ENCODE results near the gene SHKBP1. TPM values are rescaled to one million over a fixed set of nuclear protein-coding genes. Genes with fewer than 3 reads are reported as not detected.

The SHKBP1 gene
- total and polyA plus RNA-seq, 7 donors: 12.4 to 21.7 (median 17.2) TPM

- WGBS, 3 donors: 78 to 87% (median 81%) methylated on average over 7 of the region's 7 CpGs
- no peaks in the 10 kb centered on the region for H3K27me3 ChIP-seq (ENCODE audit: insufficient read depth in 3 of 3, low read length in 2 of 3)
- no peaks in the 10 kb centered on the region for H3K4me1 ChIP-seq
- no peak for TF ChIP-seq CTCF (IDR thresholded peaks at IDR 0.05)
- H3K4me3 ChIP-seq: no peak overlapping the region
- intact Hi-C loops (cut with DNase I): no loop called here
- no peaks in the 10 kb centered on the region for H3K9me3 ChIP-seq
- no peak for ATAC-seq
- no peak overlapping the region for H3K27ac ChIP-seq
- H3K36me3 ChIP-seq (ENCODE audit: insufficient read depth in 1 of 2, low read depth in 1 of 2): peaks cover 0 to 11% of the 10 kb centered on the region in 2 donors
- no peak for DNase-seq
Measured at GRCh38 chr19:40625406-40626120, 48.9 kb downstream of the SHKBP1 start.

GRCh38 chr19:40626918-40627317 is 50.2 kb downstream of the SHKBP1 start:
- Histone ChIP-seq H3K4me1 (no peaks in the 10 kb centered on the region), H3K27ac (no peak overlapping the region), H3K27me3 (ENCODE audit: insufficient read depth in 3 of 3, low read length in 2 of 3) (no peaks in the 10 kb centered on the region), H3K4me3 (no peak overlapping the region), H3K36me3 (ENCODE audit: insufficient read depth in 1 of 2, low read depth in 1 of 2) (peaks cover 0 to 4% of the 10 kb centered on the region in 2 donors), H3K9me3 (no peaks in the 10 kb centered on the region)
- ATAC-seq: no peak
- DNase-seq: no peak
- no peak for TF ChIP-seq CTCF (IDR thresholded peaks at IDR 0.05)
- 91 to 93% (median 93%) methylated on average over 21 to 24 of the region's 24 CpGs for WGBS, 3 donors
- intact Hi-C loops (cut with DNase I): no loop called here

DNA sequence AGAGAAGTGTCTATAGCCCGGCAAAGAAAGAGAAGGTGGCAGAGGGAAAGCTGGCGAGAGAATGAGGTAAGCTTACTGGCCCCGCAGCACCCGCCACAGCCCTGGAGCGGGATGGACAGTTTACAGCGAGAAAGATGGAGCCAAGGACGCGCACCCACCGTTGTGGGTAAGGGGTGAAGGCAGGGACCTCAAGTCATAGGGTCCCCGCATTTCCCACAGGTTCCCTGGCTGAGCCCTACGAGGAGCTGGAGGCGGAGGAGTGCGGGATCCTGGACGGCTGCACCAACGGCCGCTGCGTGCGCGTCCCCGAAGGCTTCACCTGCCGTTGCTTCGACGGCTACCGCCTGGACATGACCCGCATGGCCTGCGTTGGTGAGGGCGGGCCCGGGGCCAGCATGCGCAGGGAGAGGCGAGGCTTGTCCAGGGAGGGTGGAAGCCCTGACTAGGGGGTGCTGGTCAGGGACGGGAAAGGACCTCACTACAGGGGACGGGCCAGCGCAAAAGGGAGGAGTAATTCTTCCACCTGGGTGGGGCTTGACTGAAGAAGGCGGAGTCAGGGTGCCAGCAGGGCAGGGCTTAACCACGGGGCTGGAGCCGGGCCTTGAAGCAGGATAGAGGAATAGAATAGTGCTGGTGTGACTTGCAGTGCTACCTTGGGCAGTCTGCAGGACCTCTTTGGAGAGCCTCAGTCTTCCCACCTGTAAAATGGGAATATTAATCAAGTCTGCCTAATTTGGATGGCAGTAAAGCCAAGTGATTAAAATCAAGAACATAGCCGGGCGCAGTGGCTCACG is 51.0 kb downstream of the SHKBP1 start:
- Histone ChIP-seq H3K9me3 (no peaks in the 10 kb centered on the region), H3K36me3 (ENCODE audit: insufficient read depth in 1 of 2, low read depth in 1 of 2) (peaks cover 0 to 4% of the 10 kb centered on the region in 2 donors), H3K4me3 (no peak overlapping the region), H3K4me1 (no peaks in the 10 kb centered on the region), H3K27me3 (ENCODE audit: insufficient read depth in 3 of 3, low read length in 2 of 3) (no peaks in the 10 kb centered on the region), H3K27ac (no peak overlapping the region)
- no peak for ATAC-seq
- WGBS, 3 donors: 90 to 92% (median 90%) methylated on average over 39 of the region's 39 CpGs
- intact Hi-C loops (cut with DNase I): no loop called here
- no peak for DNase-seq
- TF ChIP-seq CTCF (IDR thresholded peaks at IDR 0.05): no peak

- intact Hi-C loops (cut with DNase I): no loop called here
- H3K9me3 ChIP-seq: no peaks in the 10 kb centered on the region
- DNase-seq (no peak), ATAC-seq (no peak)
- no peak for TF ChIP-seq CTCF (IDR thresholded peaks at IDR 0.05)
- peaks cover 0 to 4% of the 10 kb centered on the region in 2 donors for H3K36me3 ChIP-seq (ENCODE audit: insufficient read depth in 1 of 2, low read depth in 1 of 2)
- WGBS, 3 donors: 94 to 96% (median 94%) methylated on average over 36 to 42 of the region's 42 CpGs
- no peaks in the 10 kb centered on the region for H3K4me1 ChIP-seq
- H3K27ac ChIP-seq: no peak overlapping the region
- H3K27me3 ChIP-seq (ENCODE audit: insufficient read depth in 3 of 3, low read length in 2 of 3): no peaks in the 10 kb centered on the region
- H3K4me3 ChIP-seq: no peak overlapping the region
Measured at GRCh38 chr19:40629346-40629745, 52.7 kb downstream of the SHKBP1 start.
